ENCODE measurements around the gene PTCD1.
"Not testable (repeated sequence)": the region's sequence is repeated elsewhere in the genome, so short reads cannot be mapped to it uniquely, and the experiment has no call there.

The PTCD1 gene

DNA sequence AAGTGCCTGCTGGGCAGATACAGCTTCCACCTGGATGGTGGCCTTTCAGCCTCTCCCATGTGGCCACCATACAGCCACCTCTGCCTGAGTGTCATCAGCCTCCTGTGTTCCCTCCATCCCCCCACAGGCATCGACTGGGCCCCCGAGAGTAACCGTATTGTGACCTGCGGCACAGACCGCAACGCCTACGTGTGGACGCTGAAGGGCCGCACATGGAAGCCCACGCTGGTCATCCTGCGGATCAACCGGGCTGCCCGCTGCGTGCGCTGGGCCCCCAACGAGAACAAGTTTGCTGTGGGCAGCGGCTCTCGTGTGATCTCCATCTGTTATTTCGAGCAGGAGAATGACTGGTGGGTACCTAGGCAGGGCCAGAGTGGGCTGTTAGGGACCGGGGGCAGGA lies 50.7 kb downstream of the PTCD1 start:
- FAIRE-seq (no peak), DNase-seq (ENCODE audit: low spot score) (no peak)

DNA sequence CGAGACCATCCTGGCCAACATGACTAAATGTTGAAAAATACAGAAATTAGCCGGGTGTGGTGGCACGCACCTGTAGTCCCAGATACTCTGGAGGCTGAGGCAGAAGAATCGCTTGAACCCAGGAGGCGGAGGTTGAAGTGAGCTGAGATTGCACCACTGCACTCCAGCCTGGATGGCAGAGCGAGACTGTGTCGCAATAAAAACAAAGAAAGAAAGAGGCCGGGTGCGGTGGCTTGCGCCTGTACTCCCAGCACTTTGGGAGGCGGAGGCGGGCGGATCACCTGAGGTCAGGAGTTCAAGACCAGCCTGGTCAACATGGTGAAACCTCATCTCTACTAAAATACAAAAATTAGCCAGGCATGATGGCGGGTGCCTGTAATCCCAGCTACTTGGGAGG lies 51.4 kb downstream of the PTCD1 start:
- not testable (repeated sequence) for DNase-seq (ENCODE audit: low spot score); FAIRE-seq

DNA sequence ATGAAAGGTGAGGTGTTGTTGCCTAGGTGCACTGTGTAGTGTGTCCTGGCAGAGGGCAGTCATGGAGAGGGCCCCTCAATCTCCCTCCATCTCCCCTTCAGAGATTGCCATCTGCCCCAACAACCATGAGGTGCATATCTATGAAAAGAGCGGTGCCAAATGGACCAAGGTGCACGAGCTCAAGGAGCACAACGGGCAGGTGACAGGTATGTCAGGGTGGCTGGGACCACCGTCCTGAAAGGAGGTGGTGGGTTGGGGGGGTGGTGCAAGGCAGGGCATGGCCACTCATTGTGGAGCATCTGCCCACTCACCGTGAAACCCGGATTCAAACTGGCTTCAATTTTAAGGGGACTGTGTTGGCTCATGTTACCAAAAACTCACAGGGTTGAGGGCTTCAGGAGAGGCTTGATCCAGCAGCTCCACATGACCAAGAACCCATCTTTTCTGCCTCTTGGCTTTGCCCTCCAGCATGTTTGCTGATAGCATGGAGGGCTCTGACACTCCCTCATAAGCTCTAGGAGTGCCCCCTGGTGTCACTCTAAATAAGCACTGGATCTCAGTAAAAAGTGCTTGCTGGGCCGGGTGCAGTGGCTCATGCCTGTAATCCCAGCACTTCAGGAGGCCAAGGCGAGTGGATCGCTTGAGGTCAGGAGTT lies 51.9 kb downstream of the PTCD1 start:
- no peak for DNase-seq (ENCODE audit: low spot score)

DNA sequence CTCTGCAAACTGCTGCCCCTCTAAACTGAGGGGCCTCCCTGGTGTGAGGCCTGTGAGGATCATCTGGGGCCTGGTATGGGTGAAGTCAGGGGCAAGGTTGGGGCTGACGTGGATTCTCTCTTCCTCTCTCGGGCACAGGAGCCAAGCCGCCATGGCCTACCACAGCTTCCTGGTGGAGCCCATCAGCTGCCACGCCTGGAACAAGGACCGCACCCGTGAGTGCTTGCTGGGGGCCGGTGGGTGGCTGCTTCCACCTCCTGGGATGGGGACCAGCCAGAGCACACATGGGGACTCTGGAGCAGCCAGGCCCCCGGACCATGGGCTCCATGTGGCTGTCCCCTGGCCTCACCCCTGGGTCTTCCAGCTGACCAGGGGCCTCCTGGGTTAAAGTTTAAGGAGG lies 53.0 kb downstream of the PTCD1 start:
- DNase-seq (ENCODE audit: low spot score) (no peak), FAIRE-seq (no peak)

More for the DNA sequence above, 51.9 kb downstream of the PTCD1 start:
- FAIRE-seq, result no peak

DNA sequence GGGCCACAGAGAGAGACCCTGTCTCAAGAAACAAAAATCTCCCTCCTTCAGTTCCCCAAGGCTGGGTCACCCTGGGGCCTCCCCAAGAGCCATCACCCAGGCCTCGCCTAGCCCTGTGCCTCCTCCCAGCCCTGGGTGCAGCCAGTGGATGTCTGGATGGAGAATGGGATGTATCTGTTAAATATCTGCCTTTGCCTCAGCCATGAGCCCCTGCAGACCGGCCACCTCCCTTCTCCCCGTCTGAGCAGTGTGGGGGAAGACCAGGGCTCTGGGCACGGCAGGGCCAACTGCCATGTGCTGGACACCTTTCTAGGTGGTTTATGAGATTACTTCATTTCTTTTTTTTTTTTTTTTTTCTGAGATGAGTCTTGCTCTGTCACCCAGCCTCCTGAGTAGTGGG lies 54.1 kb downstream of the PTCD1 start:
- DNase-seq (ENCODE audit: low spot score), result no peak
- no peak for FAIRE-seq

DNA sequence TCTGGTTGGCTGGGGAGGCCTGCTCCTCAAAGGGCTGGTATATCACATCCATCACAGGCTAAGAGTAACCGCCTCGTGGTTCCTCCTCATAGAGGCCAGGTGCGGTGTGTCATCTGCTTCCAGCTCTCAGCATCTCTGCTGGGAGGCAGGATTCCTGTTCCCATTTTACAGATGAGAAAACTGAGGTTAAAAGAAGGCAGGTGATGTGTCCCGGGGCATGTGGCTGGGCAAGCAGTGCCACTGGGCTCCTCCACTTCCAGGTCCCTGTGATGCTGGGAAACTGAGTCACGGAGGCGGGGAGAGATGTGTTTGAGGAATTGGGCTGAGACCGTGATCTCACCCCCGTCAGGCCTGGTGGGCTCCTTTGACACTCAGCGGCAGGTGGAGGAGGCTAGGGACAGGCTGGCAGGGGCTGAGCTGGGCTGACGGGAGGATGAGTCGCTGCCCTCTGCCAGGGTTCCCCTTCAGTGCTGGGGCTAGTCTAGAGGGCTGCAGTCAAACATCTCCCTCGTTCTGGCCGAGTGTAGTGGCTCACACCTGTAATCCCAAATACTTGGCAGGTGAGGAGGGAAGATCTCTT lies 54.7 kb downstream of the PTCD1 start:
- DNase-seq (ENCODE audit: low spot score), result no peak
- no peak for FAIRE-seq

DNA sequence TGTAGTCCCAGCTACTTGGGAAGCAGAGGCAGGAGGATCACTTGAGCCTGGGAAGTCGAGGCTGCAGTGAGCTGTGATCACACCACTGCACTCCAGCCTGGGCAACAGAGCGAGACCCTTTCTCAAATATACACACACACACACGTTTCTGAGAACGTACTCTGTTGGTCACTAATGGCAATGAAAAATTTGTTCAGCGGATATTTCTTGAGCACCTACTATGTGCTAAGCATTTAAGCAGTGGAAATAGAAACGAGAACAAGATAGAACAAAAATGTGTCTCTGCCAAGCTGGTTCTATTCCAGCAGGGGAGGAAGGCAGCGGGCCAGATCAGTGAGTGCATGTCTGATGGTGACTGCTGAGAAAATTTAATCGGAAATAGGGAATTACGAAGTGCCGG lies 55.4 kb downstream of the PTCD1 start:
- FAIRE-seq (no peak), DNase-seq (ENCODE audit: low spot score) (no peak)

DNA sequence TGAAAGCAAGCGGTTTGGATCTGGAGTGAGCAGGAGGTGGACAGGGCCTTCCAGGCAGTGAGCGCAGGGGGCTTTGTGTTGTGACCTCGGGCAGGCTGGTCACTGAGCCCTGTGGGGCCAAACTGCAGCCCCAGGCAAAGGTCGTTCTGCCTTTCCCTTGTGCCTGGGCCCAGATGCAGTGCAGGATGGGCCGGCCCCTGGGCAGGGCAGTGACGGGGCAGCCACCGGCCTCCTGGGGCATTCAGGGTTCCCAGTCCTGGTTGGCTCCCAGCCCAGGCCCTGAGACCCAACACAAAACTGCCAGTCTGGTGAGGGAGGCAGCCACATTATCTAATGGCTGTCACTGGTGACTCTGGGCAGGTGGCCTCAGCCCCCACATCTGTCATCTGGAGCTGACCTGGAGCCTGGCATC lies 56.9 kb downstream of the PTCD1 start:
- DNase-seq (ENCODE audit: low spot score) (no peak), FAIRE-seq (no peak)

DNA sequence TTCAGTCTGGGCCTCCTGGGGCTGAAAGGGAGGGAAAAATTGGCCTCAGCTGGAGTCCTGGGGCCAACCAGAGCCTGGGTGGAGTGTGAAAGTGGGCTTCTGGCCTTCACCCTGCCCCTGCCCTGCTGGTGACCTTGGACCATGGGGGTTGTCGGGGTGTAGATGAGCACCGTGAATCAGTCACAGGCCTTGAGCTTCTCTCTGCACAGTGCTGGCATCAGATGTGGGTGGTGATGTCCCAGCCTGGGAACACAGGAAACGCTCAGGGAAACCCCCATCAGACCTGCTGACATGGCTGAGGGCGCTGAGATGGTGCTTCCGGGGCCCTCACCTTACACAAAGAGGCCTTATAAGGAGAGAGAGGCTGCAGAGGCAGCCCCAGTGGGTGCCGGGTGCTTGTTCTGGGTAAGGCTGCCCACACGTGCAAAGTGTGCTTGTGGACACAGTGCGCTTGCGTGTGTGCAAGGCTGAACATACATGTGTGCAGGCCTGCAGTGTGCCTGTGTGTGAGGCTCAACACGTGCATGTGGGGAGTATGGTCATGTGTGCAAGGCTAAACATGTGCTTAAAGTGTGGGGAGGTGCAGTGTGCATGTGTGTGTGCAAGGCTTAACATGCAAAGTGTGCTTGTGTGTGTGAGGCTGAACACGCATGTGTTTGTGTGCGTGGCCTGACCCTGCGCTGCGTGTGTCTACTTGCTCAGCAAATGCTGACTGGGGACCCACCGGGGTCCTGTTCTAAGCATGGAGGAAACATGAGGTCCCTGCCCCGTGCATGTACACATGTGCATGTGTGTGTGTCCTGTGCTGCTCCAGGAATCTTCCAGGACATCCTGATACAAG lies 57.6 kb downstream of the PTCD1 start:
- no peak for DNase-seq (ENCODE audit: low spot score)

DNA sequence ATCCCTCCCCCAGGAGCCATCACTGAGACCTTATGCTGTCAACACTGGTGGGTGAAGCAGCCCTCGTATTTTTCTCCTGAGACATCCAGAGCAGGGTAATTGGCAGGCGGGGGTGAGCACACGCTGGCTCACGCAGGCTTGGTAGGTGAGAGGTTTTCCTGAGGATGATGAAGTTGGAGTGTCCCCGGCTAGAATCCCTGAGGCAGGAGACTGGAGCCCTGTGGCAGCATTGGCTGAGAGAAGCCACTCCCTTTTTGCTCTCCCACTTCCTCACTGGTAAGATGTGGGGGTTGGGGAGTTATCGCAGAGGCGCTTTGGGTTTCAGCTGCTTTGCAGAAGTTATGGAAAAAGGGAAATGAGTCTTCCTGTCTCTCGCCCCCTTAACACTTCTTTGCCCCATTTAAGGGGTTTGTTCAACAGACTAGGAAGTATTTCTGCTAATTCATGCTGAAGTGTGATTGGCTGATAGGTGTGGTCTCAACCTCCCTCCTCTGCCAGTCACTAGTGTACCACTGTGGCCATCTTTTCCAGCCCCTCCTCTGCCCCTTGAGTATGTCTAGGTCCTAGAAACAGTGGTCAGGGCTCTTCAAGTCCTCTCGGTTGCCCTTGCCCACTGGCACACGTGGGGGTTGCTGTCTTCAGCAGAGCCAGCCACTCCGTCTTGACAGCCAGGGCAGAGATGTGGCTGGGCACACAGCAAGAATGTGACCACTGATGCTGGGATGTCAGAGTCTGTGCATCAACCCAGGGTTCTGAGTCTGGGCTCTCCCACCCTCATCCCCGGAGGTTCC lies 58.4 kb downstream of the PTCD1 start:
- FAIRE-seq (no peak), DNase-seq (ENCODE audit: low spot score) (no peak)

More for the DNA sequence above, 57.6 kb downstream of the PTCD1 start:
- peak; percentile 95 for FAIRE-seq

DNA sequence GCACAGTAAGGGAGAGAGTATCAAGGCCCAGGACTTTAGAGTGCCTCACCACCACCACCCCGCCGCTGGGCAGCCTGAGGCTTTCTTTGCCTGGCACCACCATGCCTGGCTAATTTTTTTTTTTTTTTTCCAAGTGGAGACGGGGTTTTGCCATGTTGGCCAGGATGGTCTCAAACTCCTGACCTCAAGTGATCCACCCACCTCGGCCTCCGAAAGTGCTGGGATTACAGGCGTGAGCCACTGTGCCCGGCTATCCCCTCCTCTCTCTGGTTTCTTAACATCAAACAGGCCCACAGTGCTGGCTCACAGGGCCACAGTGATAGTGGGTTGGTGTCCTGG lies 58.9 kb downstream of the PTCD1 start:
- not testable (repeated sequence) for FAIRE-seq; DNase-seq (ENCODE audit: low spot score)

DNA sequence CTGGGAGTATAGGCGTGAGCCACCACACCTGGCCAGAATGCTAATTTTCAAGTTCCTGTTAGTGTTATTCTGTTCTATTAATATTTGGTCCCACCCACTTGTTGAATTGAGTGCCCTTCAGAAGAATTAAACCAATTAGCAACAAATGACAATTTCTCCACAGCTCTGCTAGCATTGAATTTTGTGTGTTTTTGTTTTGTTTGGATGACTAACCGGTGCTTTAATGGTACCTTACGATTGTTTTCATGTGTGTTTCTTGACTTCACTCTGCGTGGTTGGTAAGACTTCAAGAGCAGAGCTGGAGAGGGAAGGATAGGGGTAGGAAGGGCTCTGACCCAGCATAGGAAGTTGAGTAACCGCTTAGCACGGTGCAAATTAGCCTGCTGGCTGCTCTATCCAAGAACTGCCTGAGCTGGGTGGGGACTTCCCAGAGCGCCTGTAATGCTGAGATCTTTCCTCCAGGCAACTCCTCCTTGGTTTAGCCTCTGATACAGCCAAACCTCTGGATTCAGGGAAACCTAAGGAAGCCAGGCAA lies 59.5 kb downstream of the PTCD1 start:
- DNase-seq (ENCODE audit: low spot score) (no peak), FAIRE-seq (no peak)

DNA sequence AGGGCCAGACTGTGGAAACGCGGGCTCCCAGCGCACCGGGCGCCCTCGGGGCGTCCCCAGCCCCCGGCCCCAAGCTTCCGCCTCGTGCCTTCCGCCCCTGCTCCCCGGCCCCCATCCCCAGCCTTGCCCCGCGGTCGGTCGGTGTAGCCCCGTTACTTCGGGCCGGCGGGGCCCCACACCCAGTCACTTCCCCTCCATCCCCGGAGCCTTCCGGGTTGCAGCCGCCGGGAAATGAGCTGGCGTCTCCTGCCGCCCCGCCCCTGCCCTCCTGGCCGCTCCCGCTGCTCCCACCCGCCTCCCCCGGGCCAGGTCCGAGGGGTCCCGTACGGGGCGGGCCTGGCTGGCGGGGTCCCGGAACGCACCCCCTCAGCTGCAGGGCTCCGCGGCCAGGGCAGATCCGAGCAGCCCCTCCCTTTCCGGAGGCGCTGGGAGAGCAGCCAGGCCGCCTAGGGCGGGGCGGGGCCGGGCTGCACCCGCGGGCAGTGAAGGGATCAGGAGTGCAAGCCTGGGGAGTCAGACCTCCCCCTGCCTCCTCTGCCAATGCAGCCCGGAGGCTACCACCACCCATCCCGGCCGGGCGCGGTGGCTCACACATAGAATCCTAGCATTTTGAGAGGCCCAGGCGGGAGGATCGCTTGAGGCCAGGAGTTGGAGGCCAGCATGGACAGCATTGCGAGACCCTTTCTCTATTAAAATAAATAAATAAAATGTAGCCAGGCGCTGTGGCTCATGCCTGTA lies 63.4 kb downstream of the PTCD1 start:
- DNase-seq (ENCODE audit: low spot score) (peak; percentile 97), FAIRE-seq (no peak)

DNA sequence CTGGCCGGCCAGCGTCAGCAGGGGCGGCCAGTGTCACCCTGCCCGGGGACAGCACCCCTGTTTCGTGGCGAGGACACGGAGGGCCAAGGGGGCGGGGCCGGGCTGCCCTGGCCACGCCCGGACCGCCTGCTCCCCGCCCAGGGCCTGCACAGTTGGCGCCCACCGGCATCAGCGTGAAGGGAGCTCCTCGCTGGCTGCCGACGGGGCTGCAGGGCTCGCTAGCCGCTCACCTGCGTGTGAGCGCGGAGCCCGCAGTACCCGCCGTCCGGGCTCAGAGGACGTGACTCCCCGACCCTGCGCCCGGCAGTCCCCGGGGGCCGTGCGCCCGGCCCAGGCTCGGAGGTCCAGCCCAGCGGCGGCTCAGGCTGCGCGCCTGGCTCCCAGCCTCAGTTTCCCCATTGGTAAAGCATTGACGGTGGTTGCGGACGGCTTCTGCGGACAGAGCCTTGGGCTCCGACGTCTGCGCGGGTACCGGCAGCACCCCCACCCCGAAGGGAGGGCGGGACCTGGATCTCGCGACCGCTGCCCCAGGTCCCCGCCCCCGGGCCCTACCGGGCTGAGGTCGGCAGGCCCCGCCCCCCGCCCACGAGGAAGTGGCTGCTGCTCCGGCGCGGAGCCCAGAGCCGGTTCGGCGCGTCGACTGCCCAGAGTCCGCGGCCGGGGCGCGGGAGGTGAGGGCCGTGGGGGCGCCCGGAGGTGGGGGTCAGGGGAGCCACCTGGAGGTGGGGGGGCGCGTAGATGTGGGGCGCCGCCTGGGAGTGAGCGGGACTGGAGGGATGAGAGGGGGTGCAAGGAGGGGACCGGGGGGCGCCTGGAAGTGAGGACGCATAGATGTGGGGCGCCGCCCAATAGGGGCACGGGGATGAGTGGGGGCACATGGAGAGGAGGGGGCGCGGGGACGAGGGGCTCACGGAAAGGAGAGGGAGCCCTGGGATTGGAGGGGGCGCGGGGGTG lies 64.2 kb downstream of the PTCD1 start, which contains the start of gene ARPC1B:
Gene ARPC1B (plus strand): TSS at position 620 of the 954 bp plus-strand sequence. CDS start 10,985 bp downstream, outside the sequence.
- DNase-seq (ENCODE audit: low spot score) (peak; percentile 100), FAIRE-seq (no peak)

DNA sequence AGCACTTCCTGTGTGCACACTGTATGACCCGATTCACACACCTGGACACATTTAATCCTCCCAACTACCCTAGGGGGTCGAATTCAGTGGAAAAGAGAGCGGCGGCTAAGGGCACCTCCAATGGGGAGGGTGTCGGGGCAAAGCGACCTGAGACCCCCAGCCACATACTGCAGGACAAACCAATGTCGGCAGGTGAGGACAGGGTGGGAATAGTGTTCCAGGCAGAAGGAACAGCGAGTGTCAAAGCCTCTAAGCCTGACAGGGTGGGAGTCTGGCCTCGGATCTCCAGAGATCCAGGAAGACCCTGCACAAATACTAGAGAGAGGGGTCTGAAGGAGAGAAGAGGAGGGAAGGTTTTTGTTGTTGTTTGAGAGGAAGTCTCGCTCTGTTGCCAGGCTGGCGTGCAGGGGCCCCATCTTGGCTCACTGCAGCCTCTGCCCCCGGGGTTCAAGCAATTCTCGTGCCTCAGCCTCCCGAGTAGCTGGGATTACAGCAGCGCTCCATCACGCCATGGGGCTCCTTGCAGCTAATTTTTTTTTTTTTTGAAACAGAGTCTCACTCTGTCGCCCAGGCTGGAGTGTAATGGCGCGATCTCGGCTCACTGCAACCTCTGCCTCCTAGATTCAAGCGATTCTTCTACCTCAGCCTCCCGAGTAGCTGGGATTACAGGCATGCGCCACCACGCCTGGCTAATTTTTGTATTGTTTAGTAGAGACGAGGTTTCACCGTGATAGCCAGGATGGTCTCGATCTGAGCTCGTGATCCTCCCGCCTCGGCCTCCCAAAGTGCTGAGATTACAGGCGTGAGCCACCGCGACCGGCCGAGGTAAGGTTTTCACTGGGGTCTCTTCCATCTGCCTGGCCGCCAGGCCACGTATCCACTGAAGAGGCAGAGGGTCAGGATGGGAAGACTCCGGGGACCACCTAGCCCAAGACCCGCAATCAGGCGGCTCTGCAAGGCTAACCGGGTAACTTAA lies 65.2 kb downstream of the PTCD1 start:
- no peak for DNase-seq (ENCODE audit: low spot score)
- no peak for FAIRE-seq

DNA sequence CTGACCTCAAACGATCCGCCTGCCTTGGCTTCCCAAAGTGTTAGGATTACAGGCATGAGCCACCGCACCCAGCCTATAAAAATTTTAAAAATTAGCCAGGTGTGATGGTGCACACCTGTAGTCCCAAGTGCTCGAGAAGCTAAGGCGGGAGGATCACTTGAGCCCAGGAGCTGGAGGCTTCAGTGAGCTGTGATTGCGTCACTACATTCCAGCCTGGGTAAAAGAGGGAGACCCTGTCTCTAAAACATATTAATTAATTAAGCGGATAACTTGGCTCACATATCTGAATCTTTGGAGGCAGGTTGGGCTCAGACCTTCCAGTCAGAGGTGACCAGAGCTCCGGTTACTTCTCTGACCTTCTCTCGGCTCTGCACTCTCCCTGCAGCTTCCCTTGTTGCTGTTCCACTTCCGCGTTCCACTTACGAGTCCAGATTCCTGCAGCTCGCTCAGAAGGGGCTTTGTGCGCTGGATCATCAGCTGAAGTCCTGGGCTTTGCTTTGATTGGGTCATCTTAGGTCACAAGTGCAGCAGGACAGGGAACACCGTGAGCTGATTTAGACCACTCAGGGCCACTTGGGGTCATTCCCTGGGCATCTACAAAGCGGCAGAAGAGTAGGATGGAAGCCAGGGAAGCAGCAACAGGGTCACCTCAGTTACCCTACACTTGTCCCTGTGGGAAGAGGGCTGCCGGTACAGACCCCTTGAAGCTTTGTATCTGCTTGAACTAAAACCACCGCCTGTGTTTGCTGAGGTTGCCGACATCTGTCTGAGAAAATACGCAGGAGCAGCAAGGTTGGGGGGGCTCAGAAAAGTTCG lies 66.1 kb downstream of the PTCD1 start:
- FAIRE-seq, result no peak
- DNase-seq (ENCODE audit: low spot score), result no peak

DNA sequence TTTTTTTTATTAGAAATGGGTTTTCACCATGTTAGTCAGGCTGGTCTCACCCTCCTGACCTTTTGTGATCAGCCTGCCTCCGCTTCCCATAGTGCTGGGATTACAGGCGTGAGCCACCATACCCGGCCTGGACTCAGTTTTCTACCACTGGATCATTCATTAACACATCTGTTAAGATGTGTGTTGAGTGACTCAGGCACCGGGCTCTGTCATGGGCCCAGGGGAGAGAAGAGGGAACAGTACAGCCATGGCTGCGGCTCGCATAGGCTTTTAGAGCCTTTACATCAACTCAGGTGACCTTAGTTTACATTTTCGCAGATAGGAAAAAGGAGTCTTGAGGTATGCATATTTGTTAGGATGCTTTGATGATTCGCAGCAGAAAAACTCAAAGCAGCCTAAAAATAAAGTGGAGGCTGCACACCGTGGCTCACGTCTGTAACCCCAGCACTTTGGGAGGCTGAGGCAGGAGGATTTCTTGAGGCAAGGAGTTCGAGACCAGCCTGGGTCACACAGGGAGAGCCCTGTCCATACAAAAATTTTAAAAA lies 67.2 kb downstream of the PTCD1 start:
- FAIRE-seq, result no peak

More for the DNA sequence above, 67.2 kb downstream of the PTCD1 start:
- no peak for DNase-seq (ENCODE audit: low spot score)

Measured in urothelium cell line (cell line).